GM12874 (cell line): ENCODE measurements around the gene CYP4A22.
A peak's percentile ranks its signal among the peaks of the same experiment; 100 is the strongest.

Source experiments
- CTCF ChIP-seq: IDR thresholded peaks from 2 replicates; pipeline ENCODE4 v1.5.1; 2011; ENCODE audit warnings: low read depth, mild to moderate bottlenecking, control low read depth, low read length, moderate library complexity; ENCODE audit not compliant: insufficient read depth

Gene CYP4A22

GRCh38 chr1:47178020-47178419 is 40.8 kb downstream of the CYP4A22 start:
- TF ChIP-seq CTCF, result no peak

DNA sequence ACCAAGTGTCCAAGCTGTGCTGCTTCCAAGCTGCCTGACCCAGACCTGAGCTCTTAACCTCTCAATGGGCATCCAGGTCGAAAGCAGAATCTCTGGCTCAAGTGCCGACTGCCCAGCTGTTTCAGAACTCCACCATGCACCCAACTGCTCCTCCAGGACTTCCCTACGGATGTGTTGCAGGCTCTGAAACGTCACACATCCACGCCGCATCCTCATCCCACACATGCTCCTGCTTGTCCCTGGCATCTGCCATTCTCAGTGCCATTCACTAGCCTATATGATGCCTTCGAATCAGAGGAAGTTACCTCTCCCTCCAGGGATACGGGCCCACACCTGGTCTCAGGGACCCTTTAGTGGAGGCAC is 41.4 kb downstream of the CYP4A22 start:
- no peak for TF ChIP-seq CTCF

DNA sequence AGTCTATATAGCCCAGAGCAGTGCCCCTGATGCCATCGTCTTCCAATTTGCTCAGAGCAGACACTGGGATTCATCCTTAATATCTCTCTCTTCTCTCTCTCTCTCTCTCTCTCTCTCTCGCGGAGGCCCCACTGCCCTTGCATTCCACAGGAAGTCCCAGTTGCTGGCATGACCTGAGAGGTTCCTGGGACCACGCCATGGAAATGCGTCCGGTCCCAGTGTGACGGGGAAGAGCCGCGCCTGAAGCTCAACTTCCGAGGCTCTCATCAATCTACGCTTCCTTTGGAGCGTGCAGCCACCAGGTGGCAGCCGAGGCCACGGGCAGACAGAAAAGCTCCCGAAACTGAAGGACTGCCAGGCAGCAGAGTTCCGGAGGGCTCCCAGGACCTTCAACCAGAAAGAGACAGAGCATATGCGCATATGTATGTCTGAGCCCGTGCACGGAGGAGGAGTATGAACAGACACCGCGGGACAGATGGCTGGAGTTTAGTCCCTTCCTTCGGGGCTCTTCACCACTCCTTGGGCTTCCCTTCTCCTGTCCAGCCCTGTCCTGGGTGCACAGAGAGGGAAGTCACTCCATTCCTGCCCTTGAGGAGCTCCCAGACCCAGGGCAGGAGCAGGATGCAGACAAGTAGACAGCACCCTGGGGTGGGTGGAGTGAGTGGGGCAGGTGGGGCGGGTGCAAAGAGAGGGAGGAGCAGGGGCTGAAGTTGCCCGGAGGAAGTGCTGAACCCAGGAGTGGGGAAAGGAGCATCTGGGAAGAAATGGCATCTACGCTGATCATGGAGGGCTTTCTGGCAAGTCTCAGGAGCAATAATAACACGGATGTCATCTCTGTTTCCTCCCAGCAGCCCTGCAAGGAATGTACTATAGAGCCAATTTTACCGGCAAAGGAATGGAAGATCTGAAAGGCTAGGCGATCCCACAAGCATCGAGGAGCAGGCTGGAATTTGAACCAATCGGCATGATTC is 42.1 kb downstream of the CYP4A22 start:
- peak; percentile 95 for TF ChIP-seq CTCF

GRCh38 chr1:47179988-47180563 is 42.8 kb downstream of the CYP4A22 start:
- TF ChIP-seq CTCF, result no peak

DNA sequence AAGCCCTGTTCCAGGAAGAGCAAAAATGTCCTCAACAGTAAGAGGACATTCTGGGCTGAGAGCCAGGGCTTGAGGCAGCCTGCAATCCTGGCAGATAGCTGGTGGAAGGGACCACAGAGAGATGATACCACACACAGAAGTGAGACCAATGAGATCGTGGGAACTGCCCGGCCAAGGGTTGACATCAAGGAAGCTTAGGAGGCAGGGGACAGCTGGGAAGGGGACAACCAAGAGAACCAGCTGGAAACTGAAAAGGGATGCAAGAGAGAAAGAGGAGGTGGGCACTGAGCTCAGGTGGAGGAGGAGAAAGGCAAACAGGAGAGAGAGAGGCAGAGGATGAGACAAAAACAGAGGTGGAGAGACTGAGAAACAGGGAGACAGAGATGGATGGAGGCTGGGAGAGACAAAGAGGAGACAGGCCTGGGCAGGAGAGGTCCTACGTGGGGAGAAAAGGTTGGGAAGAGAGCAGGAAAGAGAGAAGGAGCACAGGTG is 43.4 kb downstream of the CYP4A22 start:
- no peak for TF ChIP-seq CTCF

DNA sequence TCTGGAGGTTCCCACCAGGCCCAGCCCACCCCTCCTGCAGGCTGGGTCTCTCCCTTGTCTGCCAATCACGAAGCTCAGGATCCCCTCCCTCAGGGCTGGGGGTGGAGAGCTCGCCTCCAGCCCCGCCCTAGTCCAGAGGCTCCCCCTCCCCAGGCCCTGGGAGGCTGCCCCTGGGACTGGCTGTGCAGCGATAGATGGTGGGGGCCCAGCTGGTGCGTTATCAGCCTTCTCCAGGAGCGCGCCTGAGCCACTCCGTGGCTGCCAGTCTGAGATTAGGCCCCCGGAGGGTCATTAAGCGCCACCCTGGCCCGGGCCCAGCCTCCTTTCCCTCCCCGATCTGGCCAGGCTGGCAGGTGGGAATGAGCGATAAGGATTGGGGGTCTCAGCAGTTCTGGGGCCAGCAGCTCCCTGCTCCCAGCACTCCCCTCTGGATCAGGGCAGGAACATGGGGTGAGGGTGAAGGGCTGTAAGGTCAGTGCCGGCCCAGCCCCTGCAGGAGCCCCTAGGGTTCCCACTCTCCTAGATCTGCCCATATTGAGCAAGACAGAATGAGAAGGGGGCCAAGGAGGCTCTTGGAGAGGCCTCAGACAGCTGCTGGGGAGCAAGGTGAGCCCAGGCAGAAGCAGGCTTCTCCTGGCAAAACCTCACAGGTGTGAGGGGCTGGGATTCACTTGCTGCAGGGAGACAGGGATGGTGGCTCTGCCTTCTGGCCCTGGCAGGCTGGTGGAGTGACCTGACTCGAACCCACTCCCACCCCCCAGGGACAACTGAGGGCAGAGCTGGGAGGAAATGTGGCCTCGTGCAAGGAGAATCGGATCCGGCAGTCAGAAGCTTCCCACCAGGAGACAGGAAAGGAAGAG is 44.1 kb downstream of the CYP4A22 start:
- no peak for TF ChIP-seq CTCF

DNA sequence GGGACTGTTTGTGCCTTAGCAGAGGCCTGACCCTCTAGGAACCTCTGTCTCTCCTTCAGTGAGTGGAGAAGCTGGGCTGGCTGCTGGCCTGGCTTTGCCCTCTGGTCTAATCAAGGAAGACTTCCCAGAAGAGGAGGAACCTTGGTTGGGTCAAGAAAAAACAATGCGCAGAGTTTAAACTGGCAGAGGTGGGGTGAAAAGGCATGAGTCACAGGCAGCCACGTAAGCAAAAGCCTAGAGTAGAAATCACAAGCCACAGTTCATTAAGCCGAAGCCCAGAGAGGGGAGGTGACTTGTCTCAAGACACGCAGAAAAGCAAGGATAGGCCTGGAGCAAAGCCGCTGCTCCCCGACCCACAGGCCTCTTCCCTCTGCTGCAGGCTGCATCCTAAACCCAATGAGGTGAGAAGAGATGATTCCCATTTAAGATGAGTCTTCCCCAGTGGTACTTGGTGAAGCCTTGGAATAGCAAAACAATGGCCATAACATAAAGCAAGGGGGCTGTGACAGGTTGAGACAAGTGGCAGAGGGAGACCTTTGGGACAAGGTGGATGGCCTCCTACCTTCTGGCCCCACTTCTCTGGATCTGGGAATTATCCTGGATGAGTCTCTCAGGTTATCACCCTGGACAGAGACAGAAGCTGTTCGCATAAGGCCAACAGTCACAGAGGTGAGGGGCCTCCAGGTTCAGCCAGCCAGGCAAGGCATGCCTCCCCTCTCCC is 44.9 kb downstream of the CYP4A22 start:
- TF ChIP-seq CTCF, result no peak
